Natural killer cell (primary cell): ENCODE measurements around the gene IL22RA1. TPM values are rescaled to one million over a fixed set of nuclear protein-coding genes. Genes with fewer than 3 reads are reported as not detected.
A peak's percentile ranks its signal among the peaks of the same experiment; 100 is the strongest.

Experiments used
- ATAC-seq, 3 donors: fragments of 150-1000 bp in 2 of 3; fragments of 200-7000 bp in 1 of 3; cut with Tn5 transposase; 1 replicate in 1 of 3; 2 replicates in 2 of 3; pipeline ENCODE4 v1.10.0; 2021; ENCODE audit warnings: mild to moderate bottlenecking in 2 of 3, moderate library complexity in 2 of 3
- DNase-seq, 2 donors: peaks; one replicate each; pipeline versions ENCODE4 v3.0.0 to v3.0.0-alpha.2; 2013 to 2021; ENCODE audit warnings: mixed read lengths in 1 of 2
- H3K27ac ChIP-seq: one replicate; pipeline ENCODE4 v1.5.1; 2013; ENCODE audit warnings: mild to moderate bottlenecking, low read length
- H3K27me3 ChIP-seq: one replicate; pipeline ENCODE4 v1.6.1; 2013; ENCODE audit warnings: low read length; ENCODE audit not compliant: control insufficient read depth, insufficient read depth
- H3K36me3 ChIP-seq: one replicate; pipeline ENCODE4 v1.6.1; 2013; ENCODE audit warnings: low read length; ENCODE audit not compliant: control insufficient read depth, insufficient read depth
- H3K4me1 ChIP-seq: one replicate; pipeline ENCODE4 v1.6.1; 2013; ENCODE audit warnings: low read length; ENCODE audit not compliant: control insufficient read depth, insufficient read depth
- H3K4me3 ChIP-seq: one replicate; pipeline ENCODE4 v1.5.1; 2013; ENCODE audit warnings: low read length
- H3K9me3 ChIP-seq: one replicate; pipeline ENCODE4 v1.6.1; 2013; ENCODE audit warnings: low read length; ENCODE audit not compliant: control insufficient read depth, insufficient read depth
- H3K27ac Mint-ChIP-seq, 2 donors: one replicate each; pipeline ENCODE4 v1.8.0; 2022; ENCODE audit warnings: mild to moderate bottlenecking in 2 of 2, mixed read lengths in 2 of 2, moderate library complexity in 1 of 2
- H3K27me3 Mint-ChIP-seq, 2 donors: one replicate each; pipeline ENCODE4 v1.8.0; 2022; ENCODE audit warnings: low read depth in 2 of 2, mixed read lengths in 2 of 2
- H3K36me3 Mint-ChIP-seq: one replicate; pipeline ENCODE4 v1.8.0; 2022; ENCODE audit warnings: mixed read lengths
- H3K4me1 Mint-ChIP-seq, 2 donors: one replicate each; pipeline ENCODE4 v1.8.0; 2022; ENCODE audit warnings: mixed read lengths in 2 of 2
- H3K4me3 Mint-ChIP-seq: one replicate; pipeline ENCODE4 v1.8.0; 2022; ENCODE audit warnings: mild to moderate bottlenecking, moderate library complexity, mixed read lengths
- H3K9me3 Mint-ChIP-seq, 2 donors: one replicate each; pipeline ENCODE4 v1.8.0; 2022; ENCODE audit warnings: mixed read lengths in 2 of 2
- CTCF ChIP-seq: fragments of 200-600 bp; IDR thresholded peaks from one replicate; pipeline ENCODE4 v1.8.0; 2022; ENCODE audit warnings: antibody characterized with exemption
- WGBS: methylation state at CpG from one replicate; pipeline ENCODE4 v1.1.7; 2013; ENCODE audit warnings: missing lambda C conversion rate; ENCODE audit not compliant: insufficient coverage; 5-methylcytosine and 5-hydroxymethylcytosine counted together
- intact Hi-C: fragments of 100-400 bp; cut with micrococcal nuclease; formaldehyde crosslinking; loops from one replicate; pipeline ENCODE4 v1.14.2; 2022
- total RNA-seq, 4 donors: library from RNA; stranded (reverse); fragments of 120-200 nt in 1 of 4; gene quantifications; one replicate each; pipeline versions ENCODE4 v1.2.3 to v1.2.4, GENCODE V29; 2013 to 2022

Gene IL22RA1
- total RNA-seq, 3 donors from 2014 or later (not counting 1 experiment from before 2014, with no cell fraction given): not detected

DNA sequence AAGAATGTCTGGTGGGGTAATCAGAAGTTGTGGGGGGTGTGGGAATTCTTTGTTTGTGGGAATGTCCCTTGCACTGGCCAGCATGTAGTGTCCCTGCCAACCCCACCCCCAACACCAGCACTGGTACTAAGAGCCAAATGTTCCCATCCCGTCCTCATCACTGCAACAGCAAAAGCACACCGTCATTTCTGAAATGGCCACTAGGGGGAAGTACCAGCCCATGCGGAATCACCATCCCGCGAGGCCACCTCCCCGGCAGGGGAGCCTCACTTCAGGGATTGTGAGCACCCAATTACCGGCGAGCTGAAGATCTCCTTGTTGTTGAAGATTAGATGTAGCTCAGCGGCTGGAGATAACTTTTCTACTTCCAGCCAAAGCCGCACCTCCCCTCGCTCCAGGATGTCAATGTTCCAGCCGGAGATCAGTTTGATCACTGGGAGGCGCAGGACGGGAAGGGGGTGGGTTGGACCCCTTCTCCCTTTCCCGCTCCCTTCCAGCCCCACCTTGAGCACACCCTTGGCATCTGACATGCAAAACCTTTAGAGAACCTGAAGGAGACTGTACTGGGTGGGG lies 72.0 kb downstream of the IL22RA1 start:
- Mint-ChIP-seq H3K36me3 (no peaks in the 10 kb centered on the region), H3K27me3 (no peaks in the 10 kb centered on the region), H3K27ac (no peak overlapping the region), H3K9me3 (no peaks in the 10 kb centered on the region), H3K4me3 (no peak overlapping the region), H3K4me1 (no peaks in the 10 kb centered on the region)
- Histone ChIP-seq H3K36me3 (no peaks in the 10 kb centered on the region), H3K9me3 (no peaks in the 10 kb centered on the region), H3K27ac (no peak overlapping the region), H3K27me3 (no peaks in the 10 kb centered on the region), H3K4me3 (no peak overlapping the region), H3K4me1 (no peaks in the 10 kb centered on the region)
- peak; percentile 72 to 93 (median 89) for ATAC-seq
- peak; percentile 83 for TF ChIP-seq CTCF
- intact Hi-C loops: no loop called here
- peak; percentile 48 to 84 for DNase-seq
- WGBS: 30% methylated on average over 14 of the region's 15 CpGs

DNA sequence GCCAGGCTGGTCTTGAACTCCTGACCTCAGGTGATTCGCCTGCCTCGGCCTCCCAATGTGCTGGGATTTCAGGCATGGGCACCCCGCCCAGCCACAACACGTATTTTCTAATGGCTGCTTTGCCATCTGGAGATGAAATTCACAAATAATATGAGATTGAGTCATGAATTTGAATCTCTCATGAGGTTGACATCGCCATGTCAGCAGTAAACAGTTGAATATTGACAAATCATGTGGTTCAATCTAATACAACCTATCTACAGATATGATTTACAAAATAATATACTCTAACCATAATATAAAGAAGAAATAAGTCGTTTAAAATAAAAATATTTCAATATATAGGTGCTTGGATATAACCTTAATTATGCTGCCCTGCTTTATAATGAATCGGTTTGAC lies 73.1 kb downstream of the IL22RA1 start:
- Histone ChIP-seq H3K27me3 (no peaks in the 10 kb centered on the region), H3K36me3 (no peaks in the 10 kb centered on the region), H3K9me3 (no peaks in the 10 kb centered on the region), H3K27ac (no peak overlapping the region), H3K4me1 (no peaks in the 10 kb centered on the region), H3K4me3 (no peak overlapping the region)
- ATAC-seq (no peak), DNase-seq (no peak)
- Mint-ChIP-seq H3K27me3 (no peaks in the 10 kb centered on the region), H3K4me1 (no peaks in the 10 kb centered on the region), H3K36me3 (no peaks in the 10 kb centered on the region), H3K27ac (no peak overlapping the region), H3K4me3 (no peak overlapping the region), H3K9me3 (no peaks in the 10 kb centered on the region)
- intact Hi-C loops: no loop called here
- whole genome bisulfite sequencing: 96% methylated on average over 4 of the region's 7 CpGs
- TF ChIP-seq CTCF: no peak

Other genes with a start within 250 kb of the IL22RA1 start
- 10 to 100 TPM in 1 of 3 donors, 1 to 10 TPM in 2; 5.3 to 12.0 (median 6.1) TPM for gene CNR2, start 229.8 kb downstream of the IL22RA1 start, total RNA-seq
- gene PNRC2, start 183.3 kb downstream of the IL22RA1 start, total RNA-seq: 100 to 1,000 TPM; 124 to 205 (median 180) TPM
- 100 to 1,000 TPM; 221 to 281 (median 237) TPM for gene SRSF10, start 162.8 kb downstream of the IL22RA1 start, total RNA-seq
- under 1 TPM in 1 of 3 donors, not detected in 2; 0.08 TPM for gene MYOM3, start 31.0 kb downstream of the IL22RA1 start, total RNA-seq
- gene IFNLR1, start 44.1 kb upstream of the IL22RA1 start, total RNA-seq: 1 to 10 TPM in 1 of 3 donors, under 1 TPM in 2; 0.07 to 2.5 (median 0.19) TPM
- not detected for gene GRHL3, start 176.2 kb upstream of the IL22RA1 start, total RNA-seq